ENCODE results near the gene PSMC6.

DNA sequence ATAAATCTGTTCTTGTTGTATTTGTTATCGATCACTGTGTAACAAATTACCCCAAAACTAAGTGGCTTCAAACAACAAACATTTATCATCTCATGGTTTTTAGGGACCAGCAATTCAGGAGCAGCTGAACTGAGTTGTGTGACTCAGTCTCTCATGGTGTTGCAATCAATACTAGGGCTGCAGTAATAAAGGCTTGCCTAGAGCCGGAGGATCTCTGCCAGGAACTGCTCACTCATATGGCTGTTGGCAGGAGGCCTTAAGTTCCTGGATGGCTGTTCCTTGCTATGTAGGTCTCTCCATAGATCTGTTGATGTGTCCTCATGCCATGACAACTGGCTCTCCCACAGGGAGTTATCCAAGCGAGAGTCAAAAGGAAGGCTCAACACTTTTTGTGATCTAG, 3.8 kb upstream of the PSMC6 start:
- TF ChIP-seq, protein P1, sequence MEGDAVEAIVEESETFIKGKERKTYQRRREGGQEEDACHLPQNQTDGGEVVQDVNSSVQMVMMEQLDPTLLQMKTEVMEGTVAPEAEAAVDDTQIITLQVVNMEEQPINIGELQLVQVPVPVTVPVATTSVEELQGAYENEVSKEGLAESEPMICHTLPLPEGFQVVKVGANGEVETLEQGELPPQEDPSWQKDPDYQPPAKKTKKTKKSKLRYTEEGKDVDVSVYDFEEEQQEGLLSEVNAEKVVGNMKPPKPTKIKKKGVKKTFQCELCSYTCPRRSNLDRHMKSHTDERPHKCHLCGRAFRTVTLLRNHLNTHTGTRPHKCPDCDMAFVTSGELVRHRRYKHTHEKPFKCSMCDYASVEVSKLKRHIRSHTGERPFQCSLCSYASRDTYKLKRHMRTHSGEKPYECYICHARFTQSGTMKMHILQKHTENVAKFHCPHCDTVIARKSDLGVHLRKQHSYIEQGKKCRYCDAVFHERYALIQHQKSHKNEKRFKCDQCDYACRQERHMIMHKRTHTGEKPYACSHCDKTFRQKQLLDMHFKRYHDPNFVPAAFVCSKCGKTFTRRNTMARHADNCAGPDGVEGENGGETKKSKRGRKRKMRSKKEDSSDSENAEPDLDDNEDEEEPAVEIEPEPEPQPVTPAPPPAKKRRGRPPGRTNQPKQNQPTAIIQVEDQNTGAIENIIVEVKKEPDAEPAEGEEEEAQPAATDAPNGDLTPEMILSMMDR (IDR thresholded peaks at IDR 0.05) = no peak
- no peak for TF ChIP-seq POLR2A (IDR thresholded peaks at IDR 0.05)
